Caco-2 (cell line): Measurements from ENCODE around the gene CACNA1C. TPM values are rescaled to one million over a fixed set of nuclear protein-coding genes. Genes with fewer than 3 reads are reported as not detected.

Experiments used
- BruUV-seq: library from RNA; stranded (reverse); fragments of 400-500 nt; replicated peaks from 2 replicates; lab custom pipeline; 2021; lab: Mats Ljungman, UMichigan
- CTCF ChIA-PET: fragments of 300-600 bp; sonication (Branson Sonifier 250); formaldehyde crosslinking; loops from one replicate; lab custom pipeline; 2022; ENCODE audit warnings: antibody characterized with exemption; lab: Charles Lee
- POLR2A ChIA-PET: fragments of 300-600 bp; sonication (Branson Sonifier 250); formaldehyde crosslinking; loops from one replicate; lab custom pipeline; 2022; ENCODE audit warnings: antibody characterized with exemption; lab: Charles Lee
- DNase-seq, 2 experiments: peaks; one replicate each; pipeline versions ENCODE4 v3.0.0 to v3.0.0-alpha.2; 2020 to 2022
- H3K27me3 ChIP-seq: replicated peaks from 2 replicates; pipeline ENCODE4 v1.6.0; 2011; ENCODE audit warnings: low read length; ENCODE audit not compliant: control insufficient read depth, insufficient read depth
- H3K36me3 ChIP-seq: 2 replicates; pipeline ENCODE4 v1.5.1; 2011; ENCODE audit warnings: low read length; ENCODE audit not compliant: control insufficient read depth, insufficient read depth
- H3K4me1 ChIP-seq: fragments of 250-450 bp; sonication (Bioruptor Pico); 2 replicates; pipeline ENCODE4 v1.5.1; 2020; ENCODE audit warnings: mild to moderate bottlenecking
- H3K4me3 ChIP-seq: 2 replicates; pipeline ENCODE4 v1.5.1; 2011; ENCODE audit warnings: low read depth, mild to moderate bottlenecking, control low read depth, low read length
- H3K9me3 ChIP-seq: fragments of 250-450 bp; sonication (Bioruptor Pico); 2 replicates; pipeline ENCODE4 v1.5.1; 2020; ENCODE audit warnings: mild to moderate bottlenecking, moderate library complexity
- H3K27ac Mint-ChIP-seq: one replicate; pipeline ENCODE4 v1.8.0; 2022; ENCODE audit warnings: mixed read lengths; ENCODE audit not compliant: unreplicated experiment
- H3K27me3 Mint-ChIP-seq: one replicate; pipeline ENCODE4 v1.8.0; 2022; ENCODE audit warnings: mixed read lengths; ENCODE audit not compliant: insufficient read depth, unreplicated experiment
- H3K36me3 Mint-ChIP-seq: one replicate; pipeline ENCODE4 v1.8.0; 2022; ENCODE audit warnings: mild to moderate bottlenecking, mixed read lengths; ENCODE audit not compliant: insufficient read depth, unreplicated experiment
- H3K4me1 Mint-ChIP-seq: one replicate; pipeline ENCODE4 v1.8.0; 2022; ENCODE audit warnings: low read depth, mixed read lengths; ENCODE audit not compliant: unreplicated experiment
- H3K4me3 Mint-ChIP-seq: one replicate; pipeline ENCODE4 v1.8.0; 2022; ENCODE audit warnings: mild to moderate bottlenecking, moderate library complexity, mixed read lengths; ENCODE audit not compliant: unreplicated experiment
- H3K9me3 Mint-ChIP-seq: one replicate; pipeline ENCODE4 v1.8.0; 2022; ENCODE audit warnings: mixed read lengths; ENCODE audit not compliant: unreplicated experiment
- intact Hi-C: fragments of 100-400 bp; cut with micrococcal nuclease; formaldehyde crosslinking; loops from one replicate; pipeline ENCODE4 v1.10.0; 2022; ENCODE audit not compliant: unreplicated experiment
- total RNA-seq: library from RNA; stranded (reverse); gene quantifications from 2 replicates; pipeline ENCODE4 v1.2.3, GENCODE V29; 2022
- TF ChIP-seq, protein P1 (sequence below), 2 experiments: fragments of 200-600 bp in 1 of 2; IDR thresholded peaks; 1 replicate in 1 of 2; 2 replicates in 1 of 2; pipeline versions ENCODE4 v1.5.1 to v1.8.0; 2011 to 2022; ENCODE audit warnings: antibody characterized with exemption in 1 of 2, control low read depth in 1 of 2, inconsistent platforms in 1 of 2, low read depth in 1 of 2, low read length in 1 of 2, mild to moderate bottlenecking in 1 of 2, moderate library complexity in 1 of 2; ENCODE audit not compliant: insufficient read depth in 1 of 2, severe bottlenecking in 1 of 2, unreplicated experiment in 1 of 2

Gene CACNA1C
- total RNA-seq, 1 experiment from 2014 or later = not detected

- Mint-ChIP-seq H3K4me1 (no peaks in the 10 kb centered on the region), H3K9me3 (no peaks in the 10 kb centered on the region), H3K36me3 (no peaks in the 10 kb centered on the region), H3K27me3 (peaks cover 23% of the 10 kb centered on the region), H3K4me3 (no peak overlapping the region), H3K27ac (no peak overlapping the region)
- Histone ChIP-seq H3K27me3 (peaks cover 1% of the 10 kb centered on the region; the same call in 1 of the 2 replicates), H3K4me1 (no peaks in the 10 kb centered on the region), H3K36me3 (no peaks in the 10 kb centered on the region), H3K4me3 (no peak overlapping the region), H3K9me3 (no peaks in the 10 kb centered on the region)
- TF ChIP-seq, protein P1, sequence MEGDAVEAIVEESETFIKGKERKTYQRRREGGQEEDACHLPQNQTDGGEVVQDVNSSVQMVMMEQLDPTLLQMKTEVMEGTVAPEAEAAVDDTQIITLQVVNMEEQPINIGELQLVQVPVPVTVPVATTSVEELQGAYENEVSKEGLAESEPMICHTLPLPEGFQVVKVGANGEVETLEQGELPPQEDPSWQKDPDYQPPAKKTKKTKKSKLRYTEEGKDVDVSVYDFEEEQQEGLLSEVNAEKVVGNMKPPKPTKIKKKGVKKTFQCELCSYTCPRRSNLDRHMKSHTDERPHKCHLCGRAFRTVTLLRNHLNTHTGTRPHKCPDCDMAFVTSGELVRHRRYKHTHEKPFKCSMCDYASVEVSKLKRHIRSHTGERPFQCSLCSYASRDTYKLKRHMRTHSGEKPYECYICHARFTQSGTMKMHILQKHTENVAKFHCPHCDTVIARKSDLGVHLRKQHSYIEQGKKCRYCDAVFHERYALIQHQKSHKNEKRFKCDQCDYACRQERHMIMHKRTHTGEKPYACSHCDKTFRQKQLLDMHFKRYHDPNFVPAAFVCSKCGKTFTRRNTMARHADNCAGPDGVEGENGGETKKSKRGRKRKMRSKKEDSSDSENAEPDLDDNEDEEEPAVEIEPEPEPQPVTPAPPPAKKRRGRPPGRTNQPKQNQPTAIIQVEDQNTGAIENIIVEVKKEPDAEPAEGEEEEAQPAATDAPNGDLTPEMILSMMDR (IDR thresholded peaks at IDR 0.05; ENCODE audit: insufficient read depth in 1 of 2, low read depth in 1 of 2, low read length in 1 of 2, severe bottlenecking in 1 of 2, unreplicated experiment in 1 of 2) = no peak
- intact Hi-C loops = no loop called here
- CTCF ChIA-PET = no interaction called here
- POLR2A ChIA-PET = no interaction called here
- no TSS peak for BruUV-seq
- DNase-seq = no peak
Observed at GRCh38 chr12:2445968-2446367, 393.2 kb downstream of the CACNA1C start.

DNA sequence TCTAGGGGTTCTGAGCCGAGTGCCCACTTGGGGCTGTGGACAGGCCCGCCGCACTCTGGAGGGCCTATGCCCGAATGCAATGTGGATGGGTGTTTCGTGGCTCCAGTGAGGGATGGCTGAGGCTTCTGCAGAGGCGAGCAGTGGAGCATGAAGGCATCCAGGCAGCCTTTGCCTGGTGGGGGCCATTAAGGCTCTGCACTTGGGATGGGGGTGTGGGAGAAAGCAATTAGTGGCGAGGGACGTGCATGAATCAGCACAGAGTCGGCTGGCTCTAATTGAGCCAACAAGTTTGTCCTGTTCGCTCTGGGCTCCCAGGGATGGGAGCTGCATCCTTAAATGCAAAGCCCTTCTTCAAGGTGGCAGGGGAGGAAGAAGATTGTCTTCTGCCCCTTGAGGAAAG is 395.1 kb downstream of the CACNA1C start:
- Mint-ChIP-seq H3K9me3 (no peaks in the 10 kb centered on the region), H3K4me3 (no peak overlapping the region), H3K27me3 (peaks cover 20% of the 10 kb centered on the region), H3K36me3 (no peaks in the 10 kb centered on the region), H3K4me1 (no peaks in the 10 kb centered on the region), H3K27ac (no peak overlapping the region)
- ChIA-PET POLR2A (no interaction called here), CTCF (no interaction called here)
- no peaks in the 10 kb centered on the region for H3K9me3 ChIP-seq
- H3K27me3 ChIP-seq = peaks cover 1% of the 10 kb centered on the region; the same call in 1 of the 2 replicates
- no TSS peak for BruUV-seq
- intact Hi-C loops = no loop called here
- H3K4me1 ChIP-seq = no peaks in the 10 kb centered on the region
- DNase-seq = no peak
- H3K4me3 ChIP-seq = no peak overlapping the region
- TF ChIP-seq, protein P1 (IDR thresholded peaks at IDR 0.05; ENCODE audit: insufficient read depth in 1 of 2, low read depth in 1 of 2, low read length in 1 of 2, severe bottlenecking in 1 of 2, unreplicated experiment in 1 of 2) = no peak
- no peaks in the 10 kb centered on the region for H3K36me3 ChIP-seq

DNA sequence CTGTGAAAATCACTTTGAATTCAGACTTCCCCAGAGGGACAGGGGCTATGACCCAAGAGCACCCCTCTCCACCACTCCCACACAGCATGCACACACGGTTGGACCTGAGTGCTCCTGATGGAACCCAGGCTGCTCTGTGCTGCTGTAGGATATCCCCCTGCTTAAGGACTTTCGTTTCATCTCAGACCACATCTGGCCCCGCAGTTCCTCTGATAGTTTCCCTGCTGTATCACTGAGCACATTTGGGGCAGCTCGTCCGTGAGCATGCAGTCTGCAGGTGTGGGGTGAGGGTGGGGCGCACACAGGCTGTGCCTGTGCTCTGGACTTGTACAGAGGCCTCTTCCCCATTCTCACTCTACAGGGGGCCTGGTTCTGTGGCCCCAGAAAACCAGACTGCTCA is 396.8 kb downstream of the CACNA1C start:
- Mint-ChIP-seq H3K4me1 (no peaks in the 10 kb centered on the region), H3K27ac (no peak overlapping the region), H3K36me3 (no peaks in the 10 kb centered on the region), H3K4me3 (no peak overlapping the region), H3K27me3 (peaks cover 24% of the 10 kb centered on the region), H3K9me3 (no peaks in the 10 kb centered on the region)
- H3K9me3 ChIP-seq = no peaks in the 10 kb centered on the region
- intact Hi-C loops = no loop called here
- H3K27me3 ChIP-seq = no peaks in the 10 kb centered on the region; the same call in 1 of the 2 replicates
- ChIA-PET CTCF (no interaction called here), POLR2A (no interaction called here)
- BruUV-seq = no TSS peak
- H3K36me3 ChIP-seq = no peaks in the 10 kb centered on the region
- TF ChIP-seq, protein P1 (IDR thresholded peaks at IDR 0.05; ENCODE audit: insufficient read depth in 1 of 2, low read depth in 1 of 2, low read length in 1 of 2, severe bottlenecking in 1 of 2, unreplicated experiment in 1 of 2) = no peak
- no peak for DNase-seq
- H3K4me3 ChIP-seq = no peak overlapping the region
- H3K4me1 ChIP-seq = no peaks in the 10 kb centered on the region
